H1 (cell line): ENCODE results near the gene UMAD1. TPM values are rescaled to one million over a fixed set of nuclear protein-coding genes. Genes with fewer than 3 reads are reported as not detected.

Experiments
- CTCF ChIA-PET: fragments of 300-600 bp; sonication (Branson Sonifier 250); formaldehyde crosslinking; loops from one replicate; lab custom pipeline; 2021; ENCODE audit not compliant: partially characterized antibody; lab: Charles Lee
- POLR2A ChIA-PET: fragments of 300-600 bp; sonication (Branson Sonifier 250); formaldehyde crosslinking; loops from one replicate; lab custom pipeline; 2021; ENCODE audit warnings: inconsistent platforms; ENCODE audit not compliant: partially characterized antibody; lab: Charles Lee
- DNase-seq, 2 experiments: peaks; one replicate each; pipeline versions ENCODE4 v3.0.0 to v3.0.0-alpha.2; 2010 to 2022; ENCODE audit warnings: low spot score in 2 of 2, low read depth in 1 of 2, mixed read lengths in 1 of 2
- FAIRE-seq: peaks from 2 replicates; lab custom pipeline; 2011; peaks lifted over from hg19 to GRCh38; lab: Jason Lieb, UNC
- H2AFZ ChIP-seq: 2 replicates; pipeline ENCODE4 v1.8.1; 2012; ENCODE audit warnings: low read length, inconsistent platforms
- H2AK5ac ChIP-seq: 2 replicates; pipeline ENCODE4 v1.6.1; 2013; ENCODE audit warnings: low read depth, low read length
- H2BK120ac ChIP-seq: replicated peaks from 2 replicates; pipeline ENCODE3; 2013; ENCODE audit warnings: low read depth, low read length, inconsistent platforms
- H2BK12ac ChIP-seq: 2 replicates; pipeline ENCODE4 v1.6.1; 2013; ENCODE audit warnings: low read depth, low read length
- H2BK15ac ChIP-seq: 2 replicates; pipeline ENCODE4 v1.6.1; 2013; ENCODE audit warnings: low read length
- H2BK20ac ChIP-seq: 2 replicates; pipeline ENCODE4 v1.6.1; 2013; ENCODE audit warnings: low read length
- H2BK5ac ChIP-seq: 2 replicates; pipeline ENCODE4 v1.6.1; 2013; ENCODE audit warnings: low read depth, low read length
- H3K14ac ChIP-seq: 2 replicates; pipeline ENCODE4 v1.6.1; 2013; ENCODE audit warnings: inconsistent platforms; ENCODE audit not compliant: insufficient read length
- H3K18ac ChIP-seq: 2 replicates; pipeline ENCODE4 v1.6.1; 2013; ENCODE audit warnings: low read length; ENCODE audit errors: extremely low read depth
- H3K23ac ChIP-seq: 2 replicates; pipeline ENCODE4 v1.6.1; 2013; ENCODE audit warnings: inconsistent platforms; ENCODE audit not compliant: insufficient read length
- H3K23me2 ChIP-seq: 2 replicates; pipeline ENCODE4 v1.6.1; 2013; ENCODE audit warnings: low read depth, low read length
- H3K27ac ChIP-seq: 2 replicates; pipeline ENCODE4 v1.6.1; 2011; ENCODE audit warnings: low read depth, low read length, inconsistent platforms
- H3K27me3 ChIP-seq, 4 experiments: replicated peaks in 1 of 4; 1 replicate in 1 of 4; 2 replicates in 3 of 4; pipeline versions ENCODE4 v1.6.1 to v1.8.1; 2011 to 2013; ENCODE audit warnings: low read length in 3 of 4, mild to moderate bottlenecking in 3 of 4, inconsistent platforms in 2 of 4, mixed read lengths in 2 of 4, moderate library complexity in 1 of 4; ENCODE audit not compliant: control insufficient read depth in 3 of 4, insufficient read depth in 3 of 4; ENCODE audit errors: extremely low read depth in 1 of 4
- H3K36me3 ChIP-seq, 4 experiments: 2 replicates each; pipeline versions ENCODE4 v1.6.1 to v1.8.1; 2011 to 2013; ENCODE audit warnings: mild to moderate bottlenecking in 4 of 4, low read length in 3 of 4, moderate library complexity in 2 of 4, control low read depth in 1 of 4, inconsistent platforms in 1 of 4; ENCODE audit not compliant: insufficient read depth in 4 of 4, control insufficient read depth in 2 of 4
- H3K4ac ChIP-seq: replicated peaks from 2 replicates; pipeline ENCODE3; 2013; ENCODE audit warnings: low read length, low read depth, mixed read lengths, inconsistent platforms; ENCODE audit not compliant: insufficient read length
- H3K4me1 ChIP-seq, 4 experiments: replicated peaks in 1 of 4; 1 replicate in 1 of 4; 2 replicates in 3 of 4; pipeline versions ENCODE4 v1.6.1 to v1.8.1; 2011 to 2013; ENCODE audit warnings: low read length in 3 of 4, inconsistent platforms in 2 of 4, mixed read lengths in 1 of 4; ENCODE audit not compliant: insufficient read depth in 4 of 4, control insufficient read depth in 3 of 4
- H3K4me2 ChIP-seq, 2 experiments: 2 replicates each; pipeline versions ENCODE4 v1.6.1 to v1.8.1; 2011 to 2013; ENCODE audit warnings: low read depth in 2 of 2, low read length in 2 of 2, control low read depth in 1 of 2, inconsistent platforms in 1 of 2, mild to moderate bottlenecking in 1 of 2; ENCODE audit not compliant: insufficient read depth in 1 of 2
- H3K4me3 ChIP-seq, 4 experiments: fragments of 200-600, 300-600 bp in 1 of 4; sonication (generic), shearing (Covaris generic), sonication (Bioruptor Twin) in 1 of 4; 2 replicates each; pipeline versions ENCODE4 v1.5.1 to v1.8.1; 2011 to 2016; ENCODE audit warnings: low read length in 4 of 4, low read depth in 3 of 4, control low read depth in 2 of 4, inconsistent platforms in 2 of 4, mild to moderate bottlenecking in 2 of 4, mixed read lengths in 1 of 4, moderate library complexity in 1 of 4; ENCODE audit not compliant: insufficient read depth in 2 of 4; ENCODE audit errors: extremely low read depth in 1 of 4
- H3K56ac ChIP-seq: replicated peaks from 2 replicates; pipeline ENCODE3; 2013; ENCODE audit warnings: low read depth, mild to moderate bottlenecking, mixed read lengths, low read length, inconsistent platforms; ENCODE audit not compliant: insufficient read length
- H3K79me1 ChIP-seq: 2 replicates; pipeline ENCODE4 v1.6.1; 2013; ENCODE audit warnings: low read depth, low read length, control low read depth
- H3K79me2 ChIP-seq, 2 experiments: 2 replicates each; pipeline versions ENCODE4 v1.6.1 to v1.8.1; 2012 to 2013; ENCODE audit warnings: low read length in 2 of 2, mild to moderate bottlenecking in 2 of 2, inconsistent platforms in 1 of 2; ENCODE audit not compliant: insufficient read depth in 2 of 2, control insufficient read depth in 1 of 2
- H3K9ac ChIP-seq, 4 experiments: replicated peaks in 1 of 4; 1 replicate in 1 of 4; 2 replicates in 3 of 4; pipeline versions ENCODE4 v1.6.1 to v1.8.1; 2011 to 2013; ENCODE audit warnings: low read depth in 3 of 4, low read length in 3 of 4, control low read depth in 2 of 4, mild to moderate bottlenecking in 2 of 4, moderate library complexity in 2 of 4, inconsistent platforms in 1 of 4; ENCODE audit errors: extremely low read depth in 1 of 4
- H3K9me3 ChIP-seq, 2 experiments: 2 replicates each; pipeline versions ENCODE4 v1.6.1 to v1.8.1; 2012 to 2013; ENCODE audit warnings: mild to moderate bottlenecking in 2 of 2, moderate library complexity in 2 of 2, control low read depth in 1 of 2, inconsistent platforms in 1 of 2, low read depth in 1 of 2, low read length in 1 of 2, mixed read lengths in 1 of 2; ENCODE audit not compliant: insufficient read depth in 2 of 2
- H4K20me1 ChIP-seq, 2 experiments: replicated peaks in 1 of 2; 2 replicates each; pipeline versions ENCODE3 to v1.8.1; 2011 to 2013; ENCODE audit warnings: inconsistent platforms in 2 of 2, low read length in 2 of 2, mild to moderate bottlenecking in 1 of 2; ENCODE audit not compliant: insufficient read depth in 2 of 2, control insufficient read depth in 1 of 2
- H4K5ac ChIP-seq: 2 replicates; pipeline ENCODE4 v1.6.1; 2013; ENCODE audit warnings: low read length, low read depth, mixed read lengths, inconsistent platforms; ENCODE audit not compliant: insufficient read length
- H4K8ac ChIP-seq: 2 replicates; pipeline ENCODE4 v1.8.0; 2013; ENCODE audit warnings: mild to moderate bottlenecking, moderate library complexity, low read length, inconsistent platforms; ENCODE audit not compliant: insufficient read depth; ENCODE audit errors: extremely low read depth
- H4K91ac ChIP-seq: replicated peaks from 2 replicates; pipeline ENCODE3; 2013; ENCODE audit warnings: low read length, mixed read lengths, inconsistent platforms; ENCODE audit not compliant: insufficient read length
- HDAC6 ChIP-seq: IDR thresholded peaks from one replicate; pipeline ENCODE4 v1.7.1; 2012; ENCODE audit warnings: low read depth, mild to moderate bottlenecking, inconsistent platforms, low read length, moderate library complexity
- MAFK ChIP-seq: IDR thresholded peaks from 2 replicates; pipeline ENCODE4 v1.6.1; 2012; ENCODE audit warnings: low read depth, mild to moderate bottlenecking, improper control_type of control experiment, low read length
- SUZ12 ChIP-seq: fragments of 200-600 bp; sonication (generic); IDR thresholded peaks from 2 replicates; pipeline ENCODE4 v1.6.1; 2012; ENCODE audit warnings: mild to moderate bottlenecking, inconsistent platforms, low read length, moderate library complexity, mixed read lengths
- WGBS, 2 experiments: shearing (Covaris generic) in 1 of 2; methylation state at CpG; one replicate each; pipeline versions ENCODE4 v1.1.6 to v1.1.7; 2013 to 2015; ENCODE audit warnings: low lambda C conversion rate in 2 of 2, mixed read lengths in 2 of 2, inconsistent platforms in 1 of 2, low coverage in 1 of 2, missing lambda C conversion rate in 1 of 2; ENCODE audit not compliant: insufficient replicate concordance in 2 of 2, insufficient coverage in 1 of 2, insufficient read length in 1 of 2; ENCODE audit errors: extremely low coverage in 1 of 2, missing lambda C conversion rate in 1 of 2; 5-methylcytosine and 5-hydroxymethylcytosine counted together
- polyA plus RNA-seq, 7 experiments: library from polyadenylated mRNA; depleted of rRNA in 3 of 7; stranded (reverse) in 5 of 7; unstranded in 2 of 7; fragments of >200 nt in 5 of 7; fragments of 200-250 nt in 2 of 7; gene quantifications; 1 replicate in 5 of 7; 2 replicates in 1 of 7; 4 replicates in 1 of 7; pipeline versions ENCODE4 v1.2.1 to v1.2.3, GENCODE V29; 2011 to 2013; ENCODE audit warnings: missing spikeins in 2 of 7, mixed read lengths in 2 of 7
- total RNA-seq: library from RNA; stranded (reverse); fragmentation: NEBNext Ultra II Directional; extraction: Animal tissue kit (Norgen Biotek cat#: 25700); gene quantifications from 2 replicates; pipeline ENCODE4 v1.2.1, GENCODE V29; 2021

UMAD1 gene
- total and polyA plus RNA-seq, 2 of the 8 experiments (the other 6 are each of a cell fraction or from before 2014, with no cell fraction given): 10.4 to 12.3 TPM

GRCh38 chr7:7830122-7830878 is 189.7 kb downstream of the UMAD1 start:
- no peak overlapping the region for H4K5ac ChIP-seq
- no peak overlapping the region for H2BK15ac ChIP-seq
- H2BK20ac ChIP-seq: no peak overlapping the region
- no peak overlapping the region for H2AK5ac ChIP-seq
- H3K79me1 ChIP-seq: no peaks in the 10 kb centered on the region
- no peak overlapping the region for H3K56ac ChIP-seq
- no peaks in the 10 kb centered on the region for H3K9me3 ChIP-seq
- peaks cover 0 to 4% (median 3%) of the 10 kb centered on the region in 4 experiments; a peak in 5 of 7 replicates for H3K4me1 ChIP-seq
- no peaks in the 10 kb centered on the region for H3K27me3 ChIP-seq
- CTCF ChIA-PET: interaction anchor here (1.0 kb wide), 1 partner anchor 149 kb away, joined by 3 read pairs; no protein-coding TSS in a partner anchor
- no peak overlapping the region for H3K4me3 ChIP-seq
- TF ChIP-seq MAFK: no peak
- TF ChIP-seq SUZ12: no peak
- TF ChIP-seq HDAC6: no peak
- TF ChIP-seq, all 59 proteins: peak for 0
- Histone ChIP-seq H2BK120ac (no peak overlapping the region), H4K8ac (no peak overlapping the region), H3K23me2 (no peaks in the 10 kb centered on the region), H3K79me2 (no peaks in the 10 kb centered on the region), H3K14ac (no peak overlapping the region), H4K20me1 (no peaks in the 10 kb centered on the region), H2BK12ac (no peak overlapping the region), H3K27ac (no peak overlapping the region), H3K36me3 (no peaks in the 10 kb centered on the region), H4K91ac (no peak overlapping the region), H3K4me2 (no peak overlapping the region), H3K9ac (no peak overlapping the region), H3K18ac (no peak overlapping the region), H3K4ac (no peak overlapping the region), H2AFZ (no peak overlapping the region), H3K23ac (no peak overlapping the region), H2BK5ac (no peak overlapping the region)
- 81% methylated on average over 7 of the region's 7 CpGs; no CpG with 5 or more reads in 1 of the 2 experiments for WGBS, 2 experiments
- POLR2A ChIA-PET: no interaction called here
- no peak for FAIRE-seq
- DNase-seq: no peak
